NK-92 (cell line): Measurements from ENCODE around the gene CTCFL.

Experiments
- DNase-seq: peaks from one replicate; lab custom pipeline; 2025; ENCODE audit not compliant: unreplicated experiment; lab: John Stamatoyannopoulos, UW

The CTCFL gene

GRCh38 chr20:57449398-57450354 lies 75.3 kb downstream of the CTCFL start:
- no peak for DNase-seq

GRCh38 chr20:57448764-57449354 lies 76.1 kb downstream of the CTCFL start:
- DNase-seq: no peak
